ES-I3 (cell line): Measurements from ENCODE around the gene EBF3.

ENCODE experiments used
- H3K36me3 ChIP-seq: 2 replicates; pipeline ENCODE4 v1.6.1; 2013; ENCODE audit warnings: mild to moderate bottlenecking, low read length, control low read depth, moderate library complexity; ENCODE audit not compliant: insufficient read depth
- H3K4me1 ChIP-seq: 2 replicates; pipeline ENCODE4 v1.6.1; 2013; ENCODE audit warnings: mild to moderate bottlenecking, control low read depth, low read length; ENCODE audit not compliant: insufficient read depth
- H3K9ac ChIP-seq: 2 replicates; pipeline ENCODE4 v1.6.1; 2013; ENCODE audit warnings: low read depth, mild to moderate bottlenecking, low read length, moderate library complexity
- H3K9me3 ChIP-seq: 2 replicates; pipeline ENCODE4 v1.6.1; 2013; ENCODE audit warnings: mild to moderate bottlenecking, low read length, moderate library complexity; ENCODE audit not compliant: control insufficient read depth, insufficient read depth

EBF3 gene

GRCh38 chr10:129963641-129964501 is at the start of gene EBF3:
Gene EBF3, minus strand, starts transcription at chr10:129964274. Its CDS starts 506 bp downstream, at chr10:129963768.
- no peaks in the 10 kb centered on the region for H3K36me3 ChIP-seq
- H3K4me1 ChIP-seq, result peaks cover 13% of the 10 kb centered on the region; the same call in 1 of the 2 replicates
- peak within 1 kb of the TSS; percentile 51; the same call in 1 of the 2 replicates for H3K9ac ChIP-seq
- H3K9me3 ChIP-seq, result no peaks in the 10 kb centered on the region

- Histone ChIP-seq H3K9me3 (no peaks in the 10 kb centered on the region), H3K9ac (no peak overlapping the region), H3K4me1 (no peaks in the 10 kb centered on the region), H3K36me3 (no peaks in the 10 kb centered on the region)
Measured at GRCh38 chr10:130013335-130014262, 49.5 kb upstream of the EBF3 start.

GRCh38 chr10:130012129-130012528 is 48.1 kb upstream of the EBF3 start:
- H3K4me1 ChIP-seq, result no peaks in the 10 kb centered on the region
- H3K9ac ChIP-seq, result no peak overlapping the region
- H3K9me3 ChIP-seq, result no peaks in the 10 kb centered on the region
- no peaks in the 10 kb centered on the region for H3K36me3 ChIP-seq

GRCh38 chr10:130010653-130011052 is 46.6 kb upstream of the EBF3 start:
- Histone ChIP-seq H3K4me1 (no peaks in the 10 kb centered on the region), H3K9ac (no peak overlapping the region), H3K9me3 (no peaks in the 10 kb centered on the region), H3K36me3 (no peaks in the 10 kb centered on the region)

GRCh38 chr10:130009228-130009627 is 45.2 kb upstream of the EBF3 start:
- Histone ChIP-seq H3K9me3 (no peaks in the 10 kb centered on the region), H3K36me3 (no peaks in the 10 kb centered on the region), H3K9ac (no peak overlapping the region), H3K4me1 (no peaks in the 10 kb centered on the region)

- Histone ChIP-seq H3K9me3 (no peaks in the 10 kb centered on the region; the same call in 1 of the 2 replicates), H3K36me3 (no peaks in the 10 kb centered on the region), H3K9ac (no peak overlapping the region), H3K4me1 (no peaks in the 10 kb centered on the region)
Measured at GRCh38 chr10:130003787-130004613, 39.9 kb upstream of the EBF3 start.

- Histone ChIP-seq H3K9ac (no peak overlapping the region), H3K36me3 (no peaks in the 10 kb centered on the region), H3K9me3 (no peaks in the 10 kb centered on the region; the same call in 1 of the 2 replicates), H3K4me1 (no peaks in the 10 kb centered on the region)
Measured at GRCh38 chr10:130003166-130003565, 39.1 kb upstream of the EBF3 start.

- no peaks in the 10 kb centered on the region for H3K36me3 ChIP-seq
- no peaks in the 10 kb centered on the region; the same call in 1 of the 2 replicates for H3K9me3 ChIP-seq
- no peak overlapping the region for H3K9ac ChIP-seq
- no peaks in the 10 kb centered on the region for H3K4me1 ChIP-seq
Measured at GRCh38 chr10:130002606-130003005, 38.5 kb upstream of the EBF3 start.

- Histone ChIP-seq H3K4me1 (no peaks in the 10 kb centered on the region), H3K9me3 (no peaks in the 10 kb centered on the region; the same call in 1 of the 2 replicates), H3K9ac (no peak overlapping the region), H3K36me3 (no peaks in the 10 kb centered on the region)
Measured at GRCh38 chr10:130000918-130001317, 36.8 kb upstream of the EBF3 start.

- H3K36me3 ChIP-seq, result no peaks in the 10 kb centered on the region
- no peaks in the 10 kb centered on the region for H3K4me1 ChIP-seq
- no peaks in the 10 kb centered on the region; the same call in 1 of the 2 replicates for H3K9me3 ChIP-seq
- no peak overlapping the region for H3K9ac ChIP-seq
Measured at GRCh38 chr10:129999140-129999539, 35.1 kb upstream of the EBF3 start.

GRCh38 chr10:129993621-129994020 is 29.5 kb upstream of the EBF3 start:
- 0 out of 2 replicates have a peak, but pooled peaks cover 2% of the 10 kb centered on the region for H3K9me3 ChIP-seq
- no peaks in the 10 kb centered on the region for H3K4me1 ChIP-seq
- no peak overlapping the region for H3K9ac ChIP-seq
- no peaks in the 10 kb centered on the region for H3K36me3 ChIP-seq

- Histone ChIP-seq H3K36me3 (no peaks in the 10 kb centered on the region), H3K4me1 (no peaks in the 10 kb centered on the region), H3K9ac (no peak overlapping the region), H3K9me3 (0 out of 2 replicates have a peak, but pooled peaks cover 2% of the 10 kb centered on the region)
Measured at GRCh38 chr10:129992356-129992755, 28.3 kb upstream of the EBF3 start.

- Histone ChIP-seq H3K36me3 (no peaks in the 10 kb centered on the region), H3K9ac (no peak overlapping the region), H3K4me1 (no peaks in the 10 kb centered on the region), H3K9me3 (no peaks in the 10 kb centered on the region)
Measured at GRCh38 chr10:129982825-129983224, 18.8 kb upstream of the EBF3 start.

- no peak overlapping the region for H3K9ac ChIP-seq
- H3K4me1 ChIP-seq, result no peaks in the 10 kb centered on the region
- H3K36me3 ChIP-seq, result no peaks in the 10 kb centered on the region
- no peaks in the 10 kb centered on the region for H3K9me3 ChIP-seq
Measured at GRCh38 chr10:129978980-129979379, 14.9 kb upstream of the EBF3 start.
